H1 (cell line): ENCODE measurements around the gene SART1.

ENCODE experiments used
- CHD2 ChIP-seq: IDR thresholded peaks from 2 replicates; pipeline ENCODE4 v1.6.1; 2012; ENCODE audit warnings: low read length, improper control_type of control experiment
- CTCF ChIP-seq, 3 experiments: IDR thresholded peaks; 1 replicate in 2 of 3; 2 replicates in 1 of 3; pipeline versions ENCODE4 v1.5.1 to v1.6.1; 2011; ENCODE audit warnings: low read length in 3 of 3, mild to moderate bottlenecking in 3 of 3, inconsistent platforms in 2 of 3, low read depth in 1 of 3, moderate library complexity in 1 of 3; ENCODE audit not compliant: insufficient read depth in 1 of 3; ENCODE audit errors: control extremely low read depth in 1 of 3
- EZH2 ChIP-seq: fragments of 200-600 bp; sonication (generic); IDR thresholded peaks from 2 replicates; pipeline ENCODE4 v1.7.1; 2012; ENCODE audit warnings: low read depth, mild to moderate bottlenecking, moderate library complexity, low read length, inconsistent platforms; ENCODE audit not compliant: severe bottlenecking
- GABPA ChIP-seq: IDR thresholded peaks from 2 replicates; pipeline ENCODE4 v1.6.1; 2011; ENCODE audit warnings: mild to moderate bottlenecking, low read length, moderate library complexity, borderline replicate concordance; ENCODE audit not compliant: insufficient read depth
- MAFK ChIP-seq: IDR thresholded peaks from 2 replicates; pipeline ENCODE4 v1.6.1; 2012; ENCODE audit warnings: low read depth, mild to moderate bottlenecking, improper control_type of control experiment, low read length
- MAX ChIP-seq: IDR thresholded peaks from 2 replicates; pipeline ENCODE4 v1.6.1; 2012; ENCODE audit warnings: inconsistent platforms
- RAD21 ChIP-seq, 2 experiments: IDR thresholded peaks in 1 of 2; conservative IDR thresholded peaks in 1 of 2; 2 replicates each; pipeline ENCODE4 v1.6.1; 2011; ENCODE audit warnings: low read depth in 2 of 2, low read length in 2 of 2, improper control_type of control experiment in 1 of 2, inconsistent platforms in 1 of 2, mild to moderate bottlenecking in 1 of 2, moderate library complexity in 1 of 2
- SIN3A ChIP-seq, 2 experiments: IDR thresholded peaks in 1 of 2; conservative IDR thresholded peaks in 1 of 2; 2 replicates each; pipeline ENCODE4 v1.6.1; 2011 to 2012; ENCODE audit warnings: low read length in 2 of 2, improper control_type of control experiment in 1 of 2, low read depth in 1 of 2, mild to moderate bottlenecking in 1 of 2

- no peak for TF ChIP-seq SIN3A (conservative IDR thresholded peaks at IDR 0.05 in 1 of 2, IDR thresholded peaks at IDR 0.05 in 1 of 2; ENCODE audit: low read depth in 1 of 2, low read length in 2 of 2)
- TF ChIP-seq CTCF (IDR thresholded peaks at IDR 0.05; ENCODE audit: control extremely low read depth in 1 of 3, insufficient read depth in 1 of 3, low read depth in 1 of 3, low read length in 3 of 3): no peak
- no peak for TF ChIP-seq MAFK
- no peak for TF ChIP-seq MAX
- no peak for TF ChIP-seq RAD21 (IDR thresholded peaks at IDR 0.05 in 1 of 2, conservative IDR thresholded peaks at IDR 0.05 in 1 of 2; ENCODE audit: low read depth in 2 of 2, low read length in 2 of 2)
- no peak for TF ChIP-seq GABPA
- no peak for TF ChIP-seq CHD2
- TF ChIP-seq EZH2: no peak
Observed at GRCh38 chr11:65960824-65961266, 689 bp upstream of the SART1 start.
